Measurements from ENCODE around the gene ANO4.

GRCh38 chr12:101038289-101038871 lies 243.8 kb downstream of the ANO4 start:
- TF ChIP-seq CTCF (tag by site-specific recombination; IDR thresholded peaks at IDR 0.05) (no peak), ZBTB7A (tag by site-specific recombination; IDR thresholded peaks at IDR 0.05; ENCODE audit: low read depth) (no peak), TRIM28 (IDR thresholded peaks at IDR 0.05; ENCODE audit: borderline replicate concordance, low read length) (no peak)

All from HEK293 (cell line).